ENCODE results near the gene GNLY. TPM values are rescaled to one million over a fixed set of nuclear protein-coding genes. Genes with fewer than 3 reads are reported as not detected.
A peak's percentile ranks its signal among the peaks of the same experiment; 100 is the strongest.
"Not testable (repeated sequence)": the region's sequence is repeated elsewhere in the genome, so short reads cannot be mapped to it uniquely, and the experiment has no call there.

The GNLY gene
- total RNA-seq, 1 donor from 2014 or later, result 21.5 TPM

DNA sequence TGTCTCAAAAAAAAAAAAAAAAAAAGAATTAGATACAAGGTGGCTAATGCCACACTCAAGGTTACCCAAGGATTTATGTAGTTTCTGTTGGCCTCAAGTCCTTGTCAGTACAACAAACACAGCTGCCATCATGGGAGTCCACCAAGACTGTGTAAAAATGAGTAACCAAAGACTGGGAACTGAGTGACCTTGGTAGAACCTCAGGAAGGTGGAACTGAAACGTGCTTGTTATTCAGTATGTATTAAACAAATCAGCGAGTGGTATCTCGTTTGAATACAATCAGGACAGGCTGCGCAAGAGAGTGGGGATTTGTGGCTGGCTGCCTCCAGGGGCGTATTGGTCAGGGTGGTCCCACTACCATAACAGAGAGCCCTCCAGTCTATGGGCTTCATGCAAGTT is 24.6 kb upstream of the GNLY start:
- peaks cover 13% of the 10 kb centered on the region for H3K36me3 ChIP-seq
- H3K27ac ChIP-seq, result peak overlapping the region; percentile 98
- H3K27me3 ChIP-seq (ENCODE audit: low read depth), result no peaks in the 10 kb centered on the region
- intact Hi-C loops (cut with DNase I), result no loop called here
- no peaks in the 10 kb centered on the region for H3K9me3 ChIP-seq
- ATAC-seq (no peak), DNase-seq (no peak)
- H3K4me1 ChIP-seq, result peaks cover 25% of the 10 kb centered on the region
- TF ChIP-seq, protein P1, sequence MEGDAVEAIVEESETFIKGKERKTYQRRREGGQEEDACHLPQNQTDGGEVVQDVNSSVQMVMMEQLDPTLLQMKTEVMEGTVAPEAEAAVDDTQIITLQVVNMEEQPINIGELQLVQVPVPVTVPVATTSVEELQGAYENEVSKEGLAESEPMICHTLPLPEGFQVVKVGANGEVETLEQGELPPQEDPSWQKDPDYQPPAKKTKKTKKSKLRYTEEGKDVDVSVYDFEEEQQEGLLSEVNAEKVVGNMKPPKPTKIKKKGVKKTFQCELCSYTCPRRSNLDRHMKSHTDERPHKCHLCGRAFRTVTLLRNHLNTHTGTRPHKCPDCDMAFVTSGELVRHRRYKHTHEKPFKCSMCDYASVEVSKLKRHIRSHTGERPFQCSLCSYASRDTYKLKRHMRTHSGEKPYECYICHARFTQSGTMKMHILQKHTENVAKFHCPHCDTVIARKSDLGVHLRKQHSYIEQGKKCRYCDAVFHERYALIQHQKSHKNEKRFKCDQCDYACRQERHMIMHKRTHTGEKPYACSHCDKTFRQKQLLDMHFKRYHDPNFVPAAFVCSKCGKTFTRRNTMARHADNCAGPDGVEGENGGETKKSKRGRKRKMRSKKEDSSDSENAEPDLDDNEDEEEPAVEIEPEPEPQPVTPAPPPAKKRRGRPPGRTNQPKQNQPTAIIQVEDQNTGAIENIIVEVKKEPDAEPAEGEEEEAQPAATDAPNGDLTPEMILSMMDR (IDR thresholded peaks at IDR 0.05), result no peak
- no peak overlapping the region for H3K4me3 ChIP-seq

DNA sequence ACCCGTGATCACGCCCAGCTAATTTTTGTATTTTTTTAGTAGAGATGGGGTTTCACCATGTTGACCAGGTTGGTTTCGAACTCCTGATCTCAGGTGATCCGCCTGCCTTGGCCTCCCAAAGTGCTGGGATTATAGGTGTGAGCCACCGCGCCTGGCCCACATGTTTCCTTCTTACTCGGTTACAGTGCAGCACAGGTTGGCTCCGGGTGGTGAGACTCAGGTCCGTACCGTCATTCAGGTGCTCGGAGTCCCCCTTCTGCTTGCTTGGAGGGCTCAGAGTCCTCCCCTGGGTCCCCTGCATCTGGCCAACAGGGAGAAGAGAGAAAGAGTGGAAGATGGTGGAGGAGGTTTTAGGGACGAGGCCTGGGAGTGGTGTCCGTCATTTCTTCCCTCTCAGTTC is 23.7 kb upstream of the GNLY start:
- intact Hi-C loops (cut with DNase I); H3K36me3 ChIP-seq; H3K9me3 ChIP-seq; H3K4me3 ChIP-seq; ATAC-seq; DNase-seq; H3K27me3 ChIP-seq (ENCODE audit: low read depth): not testable (repeated sequence)
- H3K4me1 ChIP-seq, result peaks cover 25% of the 10 kb centered on the region
- H3K27ac ChIP-seq, result peak overlapping the region; percentile 98

DNA sequence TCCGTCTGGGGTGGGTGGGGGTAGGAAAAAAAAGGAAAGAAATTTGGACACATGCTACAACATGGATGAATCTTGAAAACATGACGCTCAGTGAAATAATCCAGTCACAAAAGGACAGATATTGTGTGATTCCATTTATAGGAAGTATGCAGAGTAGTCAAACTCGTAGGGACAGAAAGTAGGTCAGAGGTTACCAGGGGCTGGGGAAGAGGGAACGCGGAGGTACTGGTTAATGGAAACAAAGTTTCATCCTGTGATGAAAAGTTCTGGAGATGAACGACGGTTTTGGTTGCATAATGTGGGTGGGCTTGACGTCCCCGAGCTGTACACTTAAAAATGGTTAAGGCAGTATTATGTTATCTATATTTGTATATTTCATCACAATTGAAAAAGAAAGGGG is 21.7 kb upstream of the GNLY start:
- H3K27ac ChIP-seq, result peak overlapping the region; percentile 2
- TF ChIP-seq, protein P1 (IDR thresholded peaks at IDR 0.05), result no peak
- H3K4me1 ChIP-seq, result peaks cover 39% of the 10 kb centered on the region
- ATAC-seq (no peak), DNase-seq (no peak)
- no peaks in the 10 kb centered on the region for H3K27me3 ChIP-seq (ENCODE audit: low read depth)
- no peaks in the 10 kb centered on the region for H3K36me3 ChIP-seq
- intact Hi-C loops (cut with DNase I), result no loop called here
- H3K4me3 ChIP-seq, result no peak overlapping the region
- no peaks in the 10 kb centered on the region for H3K9me3 ChIP-seq

DNA sequence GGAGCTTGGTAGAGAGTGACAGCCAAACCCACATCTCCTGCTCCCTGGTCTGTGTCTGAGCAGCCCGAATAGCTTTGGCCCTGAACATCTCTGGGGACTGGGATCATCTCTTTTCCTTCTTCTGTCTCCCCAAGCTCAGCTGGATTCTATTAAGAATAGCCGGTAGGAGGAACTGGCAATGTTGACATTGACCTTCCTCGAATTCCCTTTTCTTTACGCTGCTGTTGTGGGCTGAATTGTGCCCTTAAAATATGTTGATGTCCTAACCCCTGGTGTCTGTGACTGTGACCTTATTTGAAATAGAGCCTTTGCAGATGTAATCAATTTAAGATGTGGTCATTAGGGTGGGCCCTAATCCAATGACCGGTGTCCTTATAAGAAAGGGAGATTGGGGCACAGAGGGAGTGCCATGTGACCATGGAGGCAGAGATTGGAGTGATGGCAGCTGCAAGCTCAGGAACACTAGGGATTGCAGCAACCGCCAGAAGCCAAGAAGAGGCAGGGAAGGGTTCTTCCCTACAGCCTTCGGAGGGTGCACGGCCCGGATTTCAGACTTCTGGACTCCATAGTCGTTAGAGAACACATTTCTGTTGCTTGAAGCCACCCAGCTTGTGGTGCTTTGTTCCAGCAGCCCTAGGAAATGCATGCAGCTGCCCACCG is 20.3 kb upstream of the GNLY start:
- intact Hi-C loops (cut with DNase I), result no loop called here
- ATAC-seq (no peak), DNase-seq (peak; percentile 6)
- Histone ChIP-seq H3K4me1 (peaks cover 49% of the 10 kb centered on the region), H3K27ac (no peak overlapping the region), H3K27me3 (ENCODE audit: low read depth) (no peaks in the 10 kb centered on the region), H3K9me3 (no peaks in the 10 kb centered on the region), H3K36me3 (no peaks in the 10 kb centered on the region), H3K4me3 (no peak overlapping the region)
- TF ChIP-seq, protein P1 (IDR thresholded peaks at IDR 0.05), result no peak

DNA sequence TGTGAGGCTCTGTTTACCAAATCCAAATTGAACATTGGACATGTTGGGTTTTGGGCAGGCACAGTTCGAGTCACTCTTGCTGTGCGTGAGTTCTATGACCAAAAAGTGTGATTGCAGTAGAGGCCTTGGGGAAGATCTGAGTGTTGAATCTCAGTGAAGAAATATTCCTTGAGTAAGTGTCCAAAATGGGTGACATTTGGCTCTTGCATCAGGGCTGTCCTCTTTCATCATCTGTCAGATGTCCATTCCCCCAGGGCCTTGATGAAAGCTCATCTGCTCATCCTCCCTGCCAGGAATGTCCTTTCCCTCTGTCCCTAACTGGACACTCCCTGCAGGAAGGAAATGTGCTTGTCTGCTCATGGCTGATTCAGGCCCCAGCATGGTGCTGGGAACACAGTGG is 19.7 kb upstream of the GNLY start:
- peak; percentile 20 for DNase-seq
- ATAC-seq, result no peak
- Histone ChIP-seq H3K4me1 (peaks cover 55% of the 10 kb centered on the region), H3K4me3 (no peak overlapping the region), H3K36me3 (no peaks in the 10 kb centered on the region), H3K27me3 (ENCODE audit: low read depth) (no peaks in the 10 kb centered on the region), H3K9me3 (no peaks in the 10 kb centered on the region), H3K27ac (no peak overlapping the region)
- intact Hi-C loops (cut with DNase I), result no loop called here
- TF ChIP-seq, protein P1 (IDR thresholded peaks at IDR 0.05), result no peak

DNA sequence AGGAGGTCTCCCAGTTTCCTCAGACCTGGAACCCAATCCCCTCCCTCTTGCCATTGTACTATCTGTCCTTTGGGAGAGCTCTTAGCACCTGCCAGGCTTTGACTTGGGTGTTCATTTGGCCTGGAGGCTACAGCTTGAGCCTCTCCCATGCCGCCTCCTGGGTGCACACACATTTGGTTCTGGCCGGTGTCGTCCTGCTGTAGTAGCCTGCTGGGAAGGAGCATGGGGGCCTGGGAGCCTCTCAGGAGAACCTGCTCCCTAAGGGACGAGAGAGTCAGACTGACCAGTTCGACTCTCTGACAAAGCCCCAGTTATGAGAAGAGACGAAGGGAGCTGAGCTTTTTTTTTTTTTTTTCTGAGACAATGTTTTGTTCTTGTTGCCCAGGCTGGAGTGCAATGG is 18.7 kb upstream of the GNLY start:
- peak; percentile 26 for DNase-seq
- intact Hi-C loops (cut with DNase I), result no loop called here
- Histone ChIP-seq H3K27me3 (ENCODE audit: low read depth) (no peaks in the 10 kb centered on the region), H3K27ac (peak overlapping the region; percentile 77), H3K4me1 (peaks cover 54% of the 10 kb centered on the region), H3K4me3 (no peak overlapping the region), H3K9me3 (no peaks in the 10 kb centered on the region), H3K36me3 (no peaks in the 10 kb centered on the region)
- TF ChIP-seq, protein P1 (IDR thresholded peaks at IDR 0.05), result no peak
- ATAC-seq, result no peak

Data from lower lobe of right lung (tissue), 2 donors.